DOHH2 (cell line): ENCODE measurements around the gene PNMT.

Experiments
- H3F3A ChIP-seq: fragments of 200-600 bp; sonication (generic), shearing (Covaris generic); 2 replicates; pipeline ENCODE4 v1.6.0; 2016; ENCODE audit warnings: antibody characterized with exemption, mild to moderate bottlenecking; ENCODE audit not compliant: control insufficient read depth, insufficient read depth
- H3K27ac ChIP-seq: fragments of 200-600 bp; sonication (generic); 2 replicates; pipeline ENCODE4 v1.5.1; 2014; ENCODE audit warnings: low read depth, mild to moderate bottlenecking, low read length, moderate library complexity
- H3K27me3 ChIP-seq: fragments of 200-600 bp; sonication (generic); 2 replicates; pipeline ENCODE4 v1.6.1; 2014; ENCODE audit warnings: mild to moderate bottlenecking, low read length, mixed read lengths; ENCODE audit not compliant: control insufficient read depth
- H3K36me3 ChIP-seq: fragments of 200-600 bp; sonication (generic); 2 replicates; pipeline ENCODE4 v1.6.1; 2014; ENCODE audit warnings: mild to moderate bottlenecking, low read length, moderate library complexity, mixed read lengths; ENCODE audit not compliant: control insufficient read depth
- H3K4me1 ChIP-seq: fragments of 200-600 bp; sonication (generic); 2 replicates; pipeline ENCODE4 v1.6.1; 2014; ENCODE audit warnings: mild to moderate bottlenecking, low read length, mixed read lengths; ENCODE audit not compliant: control insufficient read depth
- H3K4me2 ChIP-seq: fragments of 200-600 bp; sonication (generic); 2 replicates; pipeline ENCODE4 v1.6.0; 2014; ENCODE audit warnings: mild to moderate bottlenecking, low read length, moderate library complexity
- H3K4me3 ChIP-seq: fragments of 200-600 bp; sonication (generic); 2 replicates; pipeline ENCODE4 v1.5.1; 2014; ENCODE audit warnings: mild to moderate bottlenecking, low read length, mixed read lengths
- H3K79me2 ChIP-seq: fragments of 200-600 bp; sonication (generic); 2 replicates; pipeline ENCODE4 v1.6.1; 2014; ENCODE audit warnings: mild to moderate bottlenecking, low read length, mixed read lengths; ENCODE audit not compliant: control insufficient read depth
- H3K9me2 ChIP-seq: fragments of 200-600 bp; sonication (generic); replicated peaks from 2 replicates; pipeline ENCODE4 v1.6.1; 2014; ENCODE audit warnings: mild to moderate bottlenecking, low read length, mixed read lengths; ENCODE audit not compliant: control insufficient read depth
- H3K9me3 ChIP-seq: fragments of 200-600 bp; sonication (generic); 2 replicates; pipeline ENCODE4 v1.6.1; 2014; ENCODE audit warnings: antibody characterized with exemption, low read length, mixed read lengths; ENCODE audit not compliant: control insufficient read depth, insufficient read depth
- H4K20me1 ChIP-seq: fragments of 200-600 bp; sonication (generic); 2 replicates; pipeline ENCODE4 v1.6.0; 2014; ENCODE audit warnings: low read depth, mild to moderate bottlenecking, antibody characterized with exemption, low read length, moderate library complexity; ENCODE audit not compliant: control insufficient read depth, insufficient read depth
- EZH2phosphoT487 ChIP-seq: fragments of 200-600 bp; sonication (generic); IDR thresholded peaks from 2 replicates; pipeline ENCODE4 v1.6.1; 2017; ENCODE audit warnings: borderline replicate concordance, mild to moderate bottlenecking, antibody characterized with exemption, low read length, moderate library complexity, mixed read lengths
- TF ChIP-seq, protein P1 (sequence below): fragments of 200-600 bp; sonication (generic); IDR thresholded peaks from one replicate; pipeline ENCODE4 v1.5.1; 2014; ENCODE audit warnings: antibody characterized with exemption, mild to moderate bottlenecking, low read depth, low read length; ENCODE audit not compliant: poor library complexity, severe bottlenecking

PNMT gene

GRCh38 chr17:39659279-39660010 lies 8.8 kb upstream of the PNMT start:
- Histone ChIP-seq H3K27me3 (no peaks in the 10 kb centered on the region), H3K4me3 (no peak overlapping the region), H3K79me2 (no peaks in the 10 kb centered on the region), H3K4me2 (peak overlapping the region; percentile 28), H3K9me3 (no peaks in the 10 kb centered on the region), H3K27ac (peak overlapping the region; percentile 16; the same call in 1 of the 2 replicates), H4K20me1 (no peaks in the 10 kb centered on the region), H3K4me1 (peaks cover 18% of the 10 kb centered on the region), H3F3A (no peaks in the 10 kb centered on the region; the same call in 1 of the 2 replicates), H3K9me2 (no peaks in the 10 kb centered on the region), H3K36me3 (peaks cover 35% of the 10 kb centered on the region)
- no peak for TF ChIP-seq EZH2phosphoT487
- TF ChIP-seq, protein P1, sequence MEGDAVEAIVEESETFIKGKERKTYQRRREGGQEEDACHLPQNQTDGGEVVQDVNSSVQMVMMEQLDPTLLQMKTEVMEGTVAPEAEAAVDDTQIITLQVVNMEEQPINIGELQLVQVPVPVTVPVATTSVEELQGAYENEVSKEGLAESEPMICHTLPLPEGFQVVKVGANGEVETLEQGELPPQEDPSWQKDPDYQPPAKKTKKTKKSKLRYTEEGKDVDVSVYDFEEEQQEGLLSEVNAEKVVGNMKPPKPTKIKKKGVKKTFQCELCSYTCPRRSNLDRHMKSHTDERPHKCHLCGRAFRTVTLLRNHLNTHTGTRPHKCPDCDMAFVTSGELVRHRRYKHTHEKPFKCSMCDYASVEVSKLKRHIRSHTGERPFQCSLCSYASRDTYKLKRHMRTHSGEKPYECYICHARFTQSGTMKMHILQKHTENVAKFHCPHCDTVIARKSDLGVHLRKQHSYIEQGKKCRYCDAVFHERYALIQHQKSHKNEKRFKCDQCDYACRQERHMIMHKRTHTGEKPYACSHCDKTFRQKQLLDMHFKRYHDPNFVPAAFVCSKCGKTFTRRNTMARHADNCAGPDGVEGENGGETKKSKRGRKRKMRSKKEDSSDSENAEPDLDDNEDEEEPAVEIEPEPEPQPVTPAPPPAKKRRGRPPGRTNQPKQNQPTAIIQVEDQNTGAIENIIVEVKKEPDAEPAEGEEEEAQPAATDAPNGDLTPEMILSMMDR, result no peak

DNA sequence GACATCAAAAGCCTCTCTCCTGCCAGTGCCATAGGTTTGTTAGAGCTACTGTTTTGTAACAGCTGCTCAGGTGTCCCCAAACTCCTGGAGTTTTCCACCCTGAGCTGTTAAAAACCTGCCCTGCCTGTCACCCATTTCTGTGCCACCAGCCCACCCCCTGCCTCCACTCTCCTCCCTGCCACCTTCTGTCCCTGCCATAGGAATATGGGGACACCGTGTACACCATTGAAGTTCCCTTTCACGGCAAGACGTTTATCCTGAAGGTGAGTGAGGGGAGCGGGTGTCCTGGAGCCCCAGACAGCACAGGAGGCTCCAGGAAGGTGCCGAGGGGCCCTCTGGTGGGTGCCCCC lies 8.3 kb upstream of the PNMT start:
- Histone ChIP-seq H3K9me3 (no peaks in the 10 kb centered on the region), H3K4me2 (no peak overlapping the region), H3K79me2 (no peaks in the 10 kb centered on the region), H3K4me3 (no peak overlapping the region), H3F3A (no peaks in the 10 kb centered on the region; the same call in 1 of the 2 replicates), H3K27me3 (no peaks in the 10 kb centered on the region), H3K27ac (no peak overlapping the region), H3K36me3 (peaks cover 35% of the 10 kb centered on the region), H4K20me1 (no peaks in the 10 kb centered on the region), H3K9me2 (no peaks in the 10 kb centered on the region), H3K4me1 (peaks cover 18% of the 10 kb centered on the region)
- no peak for TF ChIP-seq EZH2phosphoT487
- TF ChIP-seq, protein P1, result no peak

- no peak overlapping the region for H3K4me2 ChIP-seq
- peaks cover 35% of the 10 kb centered on the region for H3K36me3 ChIP-seq
- H3K9me3 ChIP-seq, result no peaks in the 10 kb centered on the region
- H3F3A ChIP-seq, result no peaks in the 10 kb centered on the region; the same call in 1 of the 2 replicates
- no peaks in the 10 kb centered on the region for H3K9me2 ChIP-seq
- TF ChIP-seq EZH2phosphoT487, result no peak
- TF ChIP-seq, protein P1, result no peak
- peaks cover 2% of the 10 kb centered on the region; the same call in 1 of the 2 replicates for H3K27me3 ChIP-seq
- H3K4me1 ChIP-seq, result peaks cover 18% of the 10 kb centered on the region
- no peaks in the 10 kb centered on the region for H4K20me1 ChIP-seq
- H3K79me2 ChIP-seq, result no peaks in the 10 kb centered on the region
- no peak overlapping the region for H3K4me3 ChIP-seq
- H3K27ac ChIP-seq, result no peak overlapping the region
These were observed 7.6 kb upstream of the PNMT start for GRCh38 chr17:39660397-39661385.
